HT1080 (cell line): ENCODE data around the gene IQGAP2. TPM values are rescaled to one million over a fixed set of nuclear protein-coding genes. Genes with fewer than 3 reads are reported as not detected.

ENCODE experiments used
- DNase-seq: peaks from one replicate; pipeline ENCODE4 v3.0.0-alpha.2; 2015; ENCODE audit warnings: low read depth
- total RNA-seq: library from RNA; depleted of rRNA; stranded (reverse); fragments of >200 nt; shearing (Covaris generic); gene quantifications from 2 replicates; pipeline ENCODE4 v1.2.3, GENCODE V29; 2014

Gene IQGAP2
- total RNA-seq, 1 experiment from 2014 or later: 0.16 TPM

DNA sequence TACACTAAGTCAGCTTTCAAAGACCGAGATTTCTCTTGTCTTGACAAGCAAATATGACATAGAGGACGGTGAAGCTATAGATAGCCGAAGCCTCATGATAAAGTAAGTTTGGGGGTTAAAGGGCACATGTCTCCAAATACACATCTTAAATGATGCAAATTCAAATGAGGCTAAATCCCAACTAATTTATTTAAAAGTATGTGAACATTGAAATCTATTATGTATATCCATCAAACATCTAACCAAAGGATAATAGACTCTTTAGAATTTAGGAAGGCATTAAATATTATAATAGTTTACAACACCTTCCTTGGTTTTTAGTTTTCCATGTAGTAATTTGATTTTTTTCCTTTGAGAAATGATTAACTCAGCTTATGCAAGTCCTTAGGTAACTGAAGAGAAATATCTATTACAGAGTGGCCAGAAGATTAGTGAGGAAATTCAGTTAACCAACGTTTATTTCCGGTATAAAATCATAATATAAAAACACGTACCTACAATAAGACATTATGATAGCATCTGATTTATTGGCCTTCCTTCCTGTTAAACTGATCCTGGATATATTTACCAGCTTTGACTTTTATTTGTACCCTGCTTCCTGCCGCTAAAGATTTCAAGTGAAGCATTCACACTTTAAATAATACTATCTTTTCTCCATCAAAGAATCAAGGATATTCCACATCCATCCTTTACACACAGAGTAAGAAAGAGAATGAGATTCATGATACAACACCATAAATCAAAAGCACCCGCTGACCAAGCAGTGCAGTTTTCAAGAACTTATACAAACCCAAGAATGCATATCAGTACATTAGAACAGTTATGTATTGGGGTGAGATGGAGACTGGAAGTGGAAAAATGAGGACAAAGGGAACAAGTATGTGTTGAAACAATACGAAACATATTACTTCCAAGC, 281.0 kb downstream of the IQGAP2 start:
- DNase-seq: no peak

DNA sequence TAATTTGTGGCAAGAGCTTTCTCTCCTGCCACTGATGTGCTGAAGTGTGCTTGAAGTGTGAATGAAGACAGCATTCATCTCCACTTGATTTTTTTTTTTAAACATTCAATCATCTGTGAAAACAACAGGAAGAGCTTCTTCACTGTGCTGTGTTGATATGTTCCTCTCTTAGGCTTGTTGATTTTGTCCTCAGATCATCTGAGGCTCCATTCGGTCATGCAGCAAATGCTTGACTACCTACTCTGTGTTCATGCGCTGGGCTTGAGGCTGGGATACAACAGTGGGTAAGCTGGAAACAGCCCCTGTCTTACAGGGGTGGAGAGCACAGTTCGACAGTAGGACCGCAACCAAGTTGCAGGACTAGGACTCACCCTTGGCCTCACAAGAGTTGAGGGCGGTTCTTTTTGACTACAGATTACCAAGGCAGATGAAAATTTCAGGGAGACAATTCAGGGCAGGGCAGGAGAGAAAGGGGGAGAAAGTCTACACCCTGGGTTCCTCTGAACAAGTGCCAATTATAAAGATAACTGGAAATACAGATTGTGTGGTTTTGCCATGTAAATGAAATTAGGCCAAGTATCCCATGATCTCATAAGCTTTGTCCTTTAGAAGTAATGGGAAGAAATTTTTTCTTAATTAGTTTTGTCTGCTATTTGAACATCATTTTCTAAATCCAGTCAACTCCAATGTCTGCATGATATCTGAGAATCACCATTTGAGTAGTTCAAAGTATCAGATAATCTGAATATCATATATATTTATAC, 281.9 kb downstream of the IQGAP2 start:
- no peak for DNase-seq

DNA sequence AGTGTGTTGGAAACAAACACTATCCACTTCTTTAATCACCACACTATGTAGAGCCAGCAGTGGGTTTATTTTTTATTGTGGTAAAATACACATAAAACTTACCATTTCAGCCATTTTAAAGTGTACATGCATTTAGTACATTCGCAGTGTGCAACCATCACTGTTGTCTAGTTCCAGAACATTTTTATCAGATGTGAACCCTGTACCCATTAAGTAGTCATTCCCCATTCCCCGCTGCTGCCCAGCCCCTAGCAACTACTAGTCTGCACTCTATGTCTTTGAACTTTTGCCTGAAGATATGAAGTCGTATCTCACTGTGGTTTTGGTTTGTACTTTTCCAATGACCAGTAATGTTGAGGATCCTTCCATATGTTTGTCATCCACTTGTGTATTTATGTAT, 282.6 kb downstream of the IQGAP2 start:
- DNase-seq: no peak

DNA sequence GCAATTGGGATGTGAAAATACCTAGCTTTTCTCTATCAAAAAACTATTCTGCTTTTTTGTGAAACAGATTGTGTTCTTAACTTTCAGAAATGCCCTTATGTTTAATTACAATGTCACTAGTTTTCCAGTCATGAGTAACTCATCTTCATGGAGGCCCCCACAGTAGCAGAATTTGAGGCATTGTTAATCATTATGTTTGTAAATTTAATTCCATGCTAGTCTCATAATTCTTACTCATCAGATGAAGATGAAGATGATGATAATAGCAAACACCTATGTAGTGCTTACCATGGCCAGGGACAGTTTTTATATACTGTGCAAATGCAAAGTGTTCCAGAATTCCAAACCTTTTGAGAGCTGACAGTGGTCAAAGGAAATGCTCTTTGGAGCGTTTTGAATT, 285.1 kb downstream of the IQGAP2 start:
- no peak for DNase-seq

DNA sequence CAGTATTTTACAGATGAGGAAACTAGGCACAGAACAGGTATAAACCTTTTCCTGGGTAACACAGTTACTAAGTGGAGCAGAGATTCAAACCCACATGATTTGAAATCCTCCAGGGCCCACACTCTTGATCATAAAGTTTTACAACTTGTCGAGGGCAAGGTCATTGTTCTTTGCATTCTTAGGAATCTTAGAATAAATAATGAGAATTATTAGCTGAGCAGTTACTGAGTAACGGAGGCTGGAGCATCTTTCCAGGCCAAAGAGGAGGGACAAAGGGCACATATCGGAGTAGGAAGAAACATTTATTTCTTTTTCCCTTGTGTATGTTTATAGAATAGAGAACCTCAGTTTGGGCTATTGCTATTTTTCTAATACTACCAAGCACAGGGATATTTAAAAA, 285.8 kb downstream of the IQGAP2 start:
- no peak for DNase-seq

DNA sequence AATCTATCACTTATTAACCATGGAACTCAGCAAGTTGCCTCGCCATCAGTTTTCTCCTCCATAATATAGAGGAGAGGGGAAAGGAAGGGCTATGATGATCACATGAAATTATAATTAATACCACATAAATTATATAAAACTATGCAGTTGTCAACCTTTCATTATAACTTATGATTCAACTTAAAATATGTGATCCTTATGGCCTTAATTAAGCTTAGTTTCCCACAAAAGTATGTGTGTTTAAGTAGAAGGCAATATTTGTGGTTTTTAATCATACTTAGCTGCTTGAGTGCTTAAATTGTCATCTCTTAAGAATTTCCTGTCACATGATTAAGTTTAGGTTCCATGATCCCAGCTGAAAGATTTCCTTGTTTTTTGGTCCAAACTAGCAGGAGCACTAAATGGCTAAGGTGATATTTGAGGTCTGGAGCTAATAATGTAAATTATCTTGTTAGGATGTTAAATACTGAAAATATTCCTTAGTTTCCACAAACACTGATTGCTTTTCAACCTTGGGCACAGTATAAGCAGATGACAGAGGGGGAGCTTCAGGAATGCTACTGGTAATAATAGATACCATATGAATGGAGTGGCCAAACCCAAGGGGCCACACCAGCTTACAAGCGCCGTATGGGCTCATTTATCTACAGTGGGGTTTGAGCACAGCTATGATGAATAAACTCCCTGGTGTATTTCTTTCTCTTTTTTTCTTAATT, 286.4 kb downstream of the IQGAP2 start:
- peak; percentile 93 for DNase-seq

DNA sequence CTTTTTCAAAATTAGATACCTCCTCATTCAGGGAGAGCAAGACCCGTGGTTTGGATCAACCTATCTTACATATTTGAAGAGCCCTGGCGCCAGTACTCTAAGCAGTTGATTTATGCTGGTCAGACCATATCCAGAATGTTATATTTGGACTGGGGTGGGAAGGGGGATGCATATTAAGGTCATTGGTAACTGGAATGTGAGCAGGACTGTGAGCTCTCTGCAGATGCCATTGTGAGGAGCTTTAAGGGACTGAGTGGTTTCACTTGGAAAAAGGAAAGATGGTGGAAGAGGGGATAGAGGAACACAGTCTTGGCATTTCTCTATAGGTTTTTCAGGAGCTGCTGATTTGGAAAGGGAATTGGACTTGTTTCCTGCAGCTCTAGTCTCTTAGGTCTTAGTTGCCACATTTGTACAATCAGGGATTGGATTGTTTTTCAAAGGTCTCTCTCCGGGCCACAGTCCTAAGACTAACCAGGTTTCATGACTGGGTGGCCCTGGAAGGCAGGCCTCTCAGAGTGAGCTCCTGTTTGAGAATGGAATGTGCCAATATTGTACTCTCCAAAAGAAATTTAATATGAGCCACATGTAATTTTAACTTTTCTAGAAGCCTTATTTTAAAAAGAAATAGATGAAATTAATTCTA, 287.1 kb downstream of the IQGAP2 start:
- DNase-seq: no peak

DNA sequence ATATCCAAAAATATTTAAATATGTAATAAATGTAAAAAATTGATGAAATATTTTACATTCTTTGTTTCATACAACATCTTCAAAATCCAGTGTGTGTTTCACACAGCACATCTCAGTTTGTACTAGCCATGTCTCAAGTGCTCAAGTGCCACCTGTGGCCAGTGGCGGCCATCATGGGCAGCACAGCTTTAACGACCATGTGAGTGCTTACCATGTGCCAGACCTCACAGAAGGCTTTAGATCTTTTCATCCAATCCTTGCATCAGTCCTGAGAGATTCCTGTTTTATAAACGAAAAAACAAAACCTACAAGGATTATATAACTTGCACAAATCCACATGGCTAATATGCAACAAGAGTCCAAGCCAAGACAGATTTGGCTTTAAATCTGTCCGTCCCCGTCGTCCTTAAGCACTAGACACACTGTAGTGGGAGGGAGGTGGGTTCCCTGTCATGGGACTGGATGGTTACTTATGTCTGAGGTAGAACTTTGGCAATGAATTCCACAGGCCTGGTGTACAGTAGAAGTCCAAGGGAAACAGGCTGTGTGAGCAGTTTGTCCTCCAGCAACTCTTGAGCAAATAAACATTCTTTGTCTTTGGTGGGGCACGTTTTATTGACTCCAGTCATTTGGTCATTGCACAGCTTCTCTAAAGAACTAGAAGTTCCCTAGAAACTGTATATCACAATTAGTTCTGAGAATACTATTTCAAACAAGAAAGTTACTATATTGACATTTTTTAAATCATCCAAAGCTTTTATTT, 287.8 kb downstream of the IQGAP2 start:
- DNase-seq: no peak

DNA sequence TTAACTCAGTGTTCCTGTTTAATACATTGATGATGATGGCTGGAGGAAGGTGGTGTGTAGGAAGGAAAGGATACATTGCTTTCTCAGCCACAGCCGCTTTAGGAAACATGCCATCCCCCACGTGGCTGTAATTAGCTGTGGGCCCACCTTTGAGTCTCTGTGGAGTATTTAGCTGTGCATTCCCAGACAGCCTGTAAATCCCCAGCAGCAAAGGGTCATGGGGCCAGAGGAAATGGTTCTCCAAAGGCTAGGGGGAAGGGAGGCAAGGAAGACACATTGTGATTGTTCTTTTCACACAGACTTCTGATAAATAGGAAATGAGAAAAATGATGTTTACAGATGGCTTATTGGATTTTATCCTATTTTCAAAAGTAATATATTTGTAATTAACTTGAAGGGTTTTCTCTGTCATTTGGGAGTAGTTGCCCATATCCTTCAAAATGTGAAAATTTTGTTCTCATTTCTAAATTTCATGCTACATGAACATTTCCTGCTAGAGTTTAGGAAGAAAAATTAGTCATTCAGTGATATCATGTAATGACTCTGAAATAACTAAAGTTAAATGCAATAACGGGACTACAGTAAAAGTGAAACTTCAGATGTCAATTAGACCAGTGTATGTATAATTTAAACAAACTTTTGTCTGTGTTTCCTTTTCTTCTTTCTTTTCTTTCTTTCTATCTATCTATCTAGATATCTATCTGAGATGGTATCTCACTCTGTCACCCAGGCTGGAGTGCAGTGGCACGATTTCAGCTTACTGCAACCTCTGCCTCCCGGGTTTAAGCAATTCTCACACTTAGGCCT, 288.6 kb downstream of the IQGAP2 start:
- peak; percentile 69 for DNase-seq

DNA sequence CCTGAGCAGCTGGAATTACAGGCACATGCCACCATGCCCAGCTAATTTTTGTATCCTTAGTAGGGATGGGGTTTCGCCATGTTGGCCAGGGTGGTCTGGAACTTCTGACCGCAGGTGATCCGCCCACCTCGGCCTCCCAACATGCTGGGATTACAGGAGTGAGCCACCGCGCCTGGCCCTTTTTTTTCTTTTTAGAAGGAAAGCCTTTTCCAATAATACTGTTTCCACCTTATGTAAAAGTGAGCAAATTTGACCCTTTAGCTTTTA, 289.1 kb downstream of the IQGAP2 start:
- no peak for DNase-seq

DNA sequence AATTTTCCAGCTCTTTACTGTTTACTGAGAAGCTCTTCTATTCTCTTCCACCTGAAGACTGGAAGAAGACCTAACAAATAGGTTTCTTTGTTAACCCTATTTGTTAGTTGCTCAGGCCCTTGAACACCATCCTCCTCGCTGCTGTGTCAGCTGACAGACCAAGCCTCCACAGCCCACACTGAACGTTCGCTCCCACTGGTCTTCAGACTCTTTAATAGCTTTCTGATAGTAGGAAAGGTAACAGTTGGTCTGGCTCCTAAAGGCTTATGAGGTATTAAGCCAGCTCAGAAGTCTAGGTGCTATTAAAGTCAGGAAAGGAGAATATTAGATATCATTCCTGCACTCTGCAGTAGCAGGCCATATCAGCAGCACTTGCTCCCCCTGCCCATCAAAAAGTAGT, 289.6 kb downstream of the IQGAP2 start:
- DNase-seq: no peak

DNA sequence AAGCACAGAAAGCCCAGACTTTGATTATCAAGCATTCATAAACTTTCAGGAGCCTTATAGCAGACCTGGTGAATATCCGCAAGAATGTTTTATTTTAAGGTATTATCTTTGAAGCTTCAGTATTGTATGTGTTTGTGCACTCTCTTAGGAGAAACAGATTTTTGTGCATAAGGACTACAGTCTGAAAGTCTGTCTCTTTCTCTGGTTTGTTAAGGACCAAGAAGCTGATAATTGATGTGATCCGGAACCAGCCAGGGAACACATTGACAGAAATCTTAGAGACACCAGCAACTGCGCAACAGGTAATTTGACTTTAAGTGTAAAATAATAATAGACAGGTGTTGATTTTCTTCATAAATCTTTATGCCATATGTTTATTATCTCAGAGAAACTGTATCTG, 290.1 kb downstream of the IQGAP2 start:
- DNase-seq: no peak

DNA sequence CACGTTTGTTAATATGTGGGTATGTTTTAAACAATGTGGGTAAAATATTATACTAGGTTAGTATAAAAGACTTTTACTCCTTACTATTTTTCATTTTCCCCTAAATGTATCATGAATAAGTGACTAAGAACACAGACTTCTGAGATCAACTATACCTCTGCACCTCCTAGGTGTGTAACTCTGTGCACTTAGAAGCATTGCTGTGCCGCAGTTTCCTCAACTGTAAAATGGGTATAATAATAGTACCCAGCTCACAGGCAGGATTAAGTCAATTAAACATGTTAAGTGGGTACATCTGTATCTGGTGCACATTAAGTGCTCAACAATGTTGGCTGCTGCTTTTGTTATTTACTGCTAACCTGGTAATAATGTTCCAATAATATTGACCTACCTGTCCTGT, 291.2 kb downstream of the IQGAP2 start:
- DNase-seq: no peak

DNA sequence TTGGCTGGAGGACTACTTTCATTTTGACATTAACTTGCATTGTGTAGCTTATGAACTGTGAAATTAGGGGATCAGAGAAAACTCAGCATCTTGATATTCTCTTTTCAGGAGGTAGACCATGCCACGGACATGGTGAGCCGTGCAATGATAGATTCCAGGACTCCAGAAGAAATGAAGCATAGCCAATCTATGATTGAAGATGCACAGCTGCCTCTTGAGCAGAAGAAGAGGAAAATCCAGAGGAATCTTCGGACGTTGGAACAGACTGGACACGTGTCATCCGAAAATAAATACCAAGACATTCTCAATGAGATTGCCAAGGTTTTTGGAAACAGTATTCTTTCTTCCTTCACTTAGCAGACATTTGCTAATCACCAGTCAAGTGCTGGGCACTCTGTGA, 292.3 kb downstream of the IQGAP2 start:
- DNase-seq: no peak

DNA sequence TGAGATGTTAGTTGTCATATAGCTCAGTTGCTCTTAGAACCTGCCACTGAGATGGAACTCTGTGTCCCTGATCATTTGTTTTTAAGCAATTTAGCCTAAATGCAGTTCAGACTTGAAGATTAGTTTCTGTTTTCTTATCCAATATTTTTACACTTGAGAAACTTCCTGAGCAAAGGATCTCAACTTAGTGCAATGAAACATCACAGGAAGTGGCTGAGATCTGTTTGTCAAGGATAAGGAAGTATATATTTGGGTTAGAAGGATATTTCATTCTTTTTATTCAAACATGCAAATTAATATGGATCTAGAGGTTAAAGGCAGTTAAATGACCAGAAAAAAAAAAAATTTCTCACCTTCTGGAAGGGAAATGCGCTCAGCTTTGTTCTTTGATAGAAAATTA, 293.2 kb downstream of the IQGAP2 start:
- no peak for DNase-seq

DNA sequence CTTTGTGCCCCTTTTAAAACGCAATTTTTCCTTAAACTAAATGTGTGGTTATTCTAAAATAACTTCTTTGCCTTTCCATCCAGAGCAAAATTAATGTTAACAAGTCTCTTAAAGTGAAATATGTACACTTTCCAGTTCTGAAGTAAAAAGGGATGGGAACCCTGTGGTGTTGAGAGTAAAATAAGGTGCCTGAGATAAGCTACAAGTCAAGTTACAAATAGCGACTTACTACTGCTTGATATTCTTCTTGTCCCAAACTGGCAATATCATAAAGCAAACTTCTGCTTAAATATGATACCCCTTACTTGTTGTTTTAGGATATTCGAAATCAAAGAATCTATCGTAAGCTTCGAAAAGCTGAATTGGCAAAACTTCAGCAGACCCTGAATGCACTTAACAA, 294.6 kb downstream of the IQGAP2 start:
- no peak for DNase-seq

DNA sequence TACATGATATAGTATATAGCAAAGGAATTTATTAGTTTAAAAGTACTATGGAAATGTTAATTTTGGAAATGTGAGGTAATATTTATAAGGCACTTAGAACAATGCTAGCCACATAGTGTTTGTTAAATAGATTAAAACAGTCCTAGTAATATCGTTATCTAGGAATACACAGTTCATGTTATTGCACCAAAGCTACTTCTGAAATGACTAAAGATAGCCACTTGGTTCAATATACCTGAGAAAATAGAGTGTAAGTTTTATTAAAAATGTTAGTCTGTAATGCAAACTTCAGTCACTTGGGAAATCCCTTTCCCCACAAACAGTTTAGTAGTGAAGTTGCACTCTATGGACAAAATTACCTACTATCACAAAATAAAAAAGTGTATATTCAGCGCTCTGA, 297.5 kb downstream of the IQGAP2 start:
- no peak for DNase-seq

DNA sequence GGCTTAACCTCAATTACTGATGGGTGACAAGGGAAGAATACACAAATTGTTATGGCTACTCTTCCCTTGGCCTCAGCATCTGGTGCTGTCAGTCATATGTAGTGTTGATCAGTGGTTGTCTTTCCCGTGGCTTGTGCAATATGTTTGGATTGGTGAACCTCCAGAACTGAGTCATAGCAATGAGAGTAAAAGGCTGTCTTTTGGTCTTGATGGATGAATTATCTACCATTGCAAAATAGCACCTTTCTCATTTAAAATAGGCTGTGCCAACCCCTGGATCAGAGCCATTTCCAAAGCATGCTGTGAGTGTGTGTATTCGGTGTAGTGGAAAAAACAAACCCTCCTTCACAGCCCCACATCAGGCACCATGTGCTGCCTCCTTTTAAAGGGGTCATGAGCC, 298.2 kb downstream of the IQGAP2 start:
- peak; percentile 89 for DNase-seq

DNA sequence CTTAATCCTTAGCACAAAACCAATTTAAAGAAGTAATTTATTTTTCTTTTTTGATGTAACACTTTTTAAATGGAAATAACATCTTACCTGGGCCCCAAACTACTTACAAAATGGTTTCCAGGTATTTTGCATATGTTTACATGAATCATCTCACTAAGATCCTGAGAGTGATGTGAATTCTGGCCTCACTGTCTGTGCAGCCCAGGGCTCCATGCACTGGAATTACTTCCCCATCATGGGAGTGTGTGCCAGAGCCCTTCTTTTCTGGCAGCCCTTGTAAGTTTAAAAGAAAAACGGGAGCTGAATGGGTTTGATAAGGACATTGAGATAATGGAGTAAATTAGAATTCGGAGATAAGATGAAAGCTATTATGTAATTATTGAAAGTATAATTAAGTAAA, 300.6 kb downstream of the IQGAP2 start:
- DNase-seq: no peak

DNA sequence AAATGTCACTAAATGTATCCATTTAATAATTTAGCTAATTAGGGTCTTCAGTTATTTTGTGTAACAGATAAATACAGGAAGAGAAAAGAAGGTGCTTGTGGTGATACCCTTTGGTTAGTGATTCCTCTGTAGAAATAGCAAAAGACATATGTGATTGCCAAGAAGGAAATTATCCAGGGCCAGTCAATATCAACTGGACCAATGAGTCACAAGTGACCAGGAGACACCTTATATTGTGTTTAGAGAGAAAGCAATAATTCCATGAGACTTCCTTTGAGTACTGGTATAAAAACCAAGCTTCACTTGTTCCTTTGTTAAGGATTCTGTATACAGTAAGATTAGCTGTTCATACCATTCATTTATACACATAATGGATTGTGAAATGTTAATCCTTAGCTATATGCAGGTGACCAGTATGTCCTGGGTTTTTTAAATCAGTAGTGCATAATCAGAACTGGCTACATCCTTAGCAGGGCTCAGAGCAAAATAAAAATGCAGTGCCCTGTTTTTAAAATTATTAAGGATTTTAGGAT, 301.1 kb downstream of the IQGAP2 start:
- DNase-seq: peak; percentile 47
